ENCODE results near the gene CCDC148.

Gene CCDC148

DNA sequence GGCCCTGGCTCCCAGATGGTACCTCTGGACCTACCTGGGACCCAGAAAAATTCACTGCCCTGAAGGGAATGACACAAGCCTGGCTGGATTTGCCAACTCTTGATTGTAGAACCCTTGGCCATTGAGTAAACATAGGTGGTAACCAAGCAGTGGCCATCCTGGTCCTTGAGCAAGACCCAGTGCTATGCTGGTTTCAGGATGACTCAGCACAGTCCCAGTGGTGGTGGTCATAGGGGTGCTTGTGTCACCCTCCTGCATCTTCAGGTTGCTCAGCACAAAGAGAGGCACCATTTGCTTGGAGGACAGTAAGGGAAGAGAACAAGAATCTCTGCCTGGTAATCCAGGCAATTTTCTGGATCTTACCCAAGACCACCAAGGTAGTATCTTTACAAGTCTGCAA is 302.0 kb downstream of the CCDC148 start:
- TF ChIP-seq SPI1 (IDR thresholded peaks at IDR 0.05; ENCODE audit: borderline replicate concordance, low read depth) (no peak), POLR2AphosphoS5 (IDR thresholded peaks at IDR 0.05; ENCODE audit: low read depth) (no peak), GABPA (IDR thresholded peaks at IDR 0.05; ENCODE audit: low read depth) (no peak)
- TF ChIP-seq, protein P1, sequence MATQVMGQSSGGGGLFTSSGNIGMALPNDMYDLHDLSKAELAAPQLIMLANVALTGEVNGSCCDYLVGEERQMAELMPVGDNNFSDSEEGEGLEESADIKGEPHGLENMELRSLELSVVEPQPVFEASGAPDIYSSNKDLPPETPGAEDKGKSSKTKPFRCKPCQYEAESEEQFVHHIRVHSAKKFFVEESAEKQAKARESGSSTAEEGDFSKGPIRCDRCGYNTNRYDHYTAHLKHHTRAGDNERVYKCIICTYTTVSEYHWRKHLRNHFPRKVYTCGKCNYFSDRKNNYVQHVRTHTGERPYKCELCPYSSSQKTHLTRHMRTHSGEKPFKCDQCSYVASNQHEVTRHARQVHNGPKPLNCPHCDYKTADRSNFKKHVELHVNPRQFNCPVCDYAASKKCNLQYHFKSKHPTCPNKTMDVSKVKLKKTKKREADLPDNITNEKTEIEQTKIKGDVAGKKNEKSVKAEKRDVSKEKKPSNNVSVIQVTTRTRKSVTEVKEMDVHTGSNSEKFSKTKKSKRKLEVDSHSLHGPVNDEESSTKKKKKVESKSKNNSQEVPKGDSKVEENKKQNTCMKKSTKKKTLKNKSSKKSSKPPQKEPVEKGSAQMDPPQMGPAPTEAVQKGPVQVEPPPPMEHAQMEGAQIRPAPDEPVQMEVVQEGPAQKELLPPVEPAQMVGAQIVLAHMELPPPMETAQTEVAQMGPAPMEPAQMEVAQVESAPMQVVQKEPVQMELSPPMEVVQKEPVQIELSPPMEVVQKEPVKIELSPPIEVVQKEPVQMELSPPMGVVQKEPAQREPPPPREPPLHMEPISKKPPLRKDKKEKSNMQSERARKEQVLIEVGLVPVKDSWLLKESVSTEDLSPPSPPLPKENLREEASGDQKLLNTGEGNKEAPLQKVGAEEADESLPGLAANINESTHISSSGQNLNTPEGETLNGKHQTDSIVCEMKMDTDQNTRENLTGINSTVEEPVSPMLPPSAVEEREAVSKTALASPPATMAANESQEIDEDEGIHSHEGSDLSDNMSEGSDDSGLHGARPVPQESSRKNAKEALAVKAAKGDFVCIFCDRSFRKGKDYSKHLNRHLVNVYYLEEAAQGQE (IDR thresholded peaks at IDR 0.05; ENCODE audit: insufficient replicate concordance, low read depth), result no peak
- TF ChIP-seq, protein P2, sequence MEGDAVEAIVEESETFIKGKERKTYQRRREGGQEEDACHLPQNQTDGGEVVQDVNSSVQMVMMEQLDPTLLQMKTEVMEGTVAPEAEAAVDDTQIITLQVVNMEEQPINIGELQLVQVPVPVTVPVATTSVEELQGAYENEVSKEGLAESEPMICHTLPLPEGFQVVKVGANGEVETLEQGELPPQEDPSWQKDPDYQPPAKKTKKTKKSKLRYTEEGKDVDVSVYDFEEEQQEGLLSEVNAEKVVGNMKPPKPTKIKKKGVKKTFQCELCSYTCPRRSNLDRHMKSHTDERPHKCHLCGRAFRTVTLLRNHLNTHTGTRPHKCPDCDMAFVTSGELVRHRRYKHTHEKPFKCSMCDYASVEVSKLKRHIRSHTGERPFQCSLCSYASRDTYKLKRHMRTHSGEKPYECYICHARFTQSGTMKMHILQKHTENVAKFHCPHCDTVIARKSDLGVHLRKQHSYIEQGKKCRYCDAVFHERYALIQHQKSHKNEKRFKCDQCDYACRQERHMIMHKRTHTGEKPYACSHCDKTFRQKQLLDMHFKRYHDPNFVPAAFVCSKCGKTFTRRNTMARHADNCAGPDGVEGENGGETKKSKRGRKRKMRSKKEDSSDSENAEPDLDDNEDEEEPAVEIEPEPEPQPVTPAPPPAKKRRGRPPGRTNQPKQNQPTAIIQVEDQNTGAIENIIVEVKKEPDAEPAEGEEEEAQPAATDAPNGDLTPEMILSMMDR (IDR thresholded peaks at IDR 0.05; ENCODE audit: insufficient read depth, low read length), result no peak
- Histone ChIP-seq H3K27ac (replicated peaks) (no peak overlapping the region), H3K4me3 (replicated peaks; ENCODE audit: insufficient read depth, low read length) (no peak overlapping the region), H3K27me3 (ENCODE audit: insufficient read depth, poor library complexity, severe bottlenecking) (no peaks in the 10 kb centered on the region)
- no peak for DNase-seq (ENCODE audit: low read depth in 1 of 2, low spot score in 1 of 2)

DNA sequence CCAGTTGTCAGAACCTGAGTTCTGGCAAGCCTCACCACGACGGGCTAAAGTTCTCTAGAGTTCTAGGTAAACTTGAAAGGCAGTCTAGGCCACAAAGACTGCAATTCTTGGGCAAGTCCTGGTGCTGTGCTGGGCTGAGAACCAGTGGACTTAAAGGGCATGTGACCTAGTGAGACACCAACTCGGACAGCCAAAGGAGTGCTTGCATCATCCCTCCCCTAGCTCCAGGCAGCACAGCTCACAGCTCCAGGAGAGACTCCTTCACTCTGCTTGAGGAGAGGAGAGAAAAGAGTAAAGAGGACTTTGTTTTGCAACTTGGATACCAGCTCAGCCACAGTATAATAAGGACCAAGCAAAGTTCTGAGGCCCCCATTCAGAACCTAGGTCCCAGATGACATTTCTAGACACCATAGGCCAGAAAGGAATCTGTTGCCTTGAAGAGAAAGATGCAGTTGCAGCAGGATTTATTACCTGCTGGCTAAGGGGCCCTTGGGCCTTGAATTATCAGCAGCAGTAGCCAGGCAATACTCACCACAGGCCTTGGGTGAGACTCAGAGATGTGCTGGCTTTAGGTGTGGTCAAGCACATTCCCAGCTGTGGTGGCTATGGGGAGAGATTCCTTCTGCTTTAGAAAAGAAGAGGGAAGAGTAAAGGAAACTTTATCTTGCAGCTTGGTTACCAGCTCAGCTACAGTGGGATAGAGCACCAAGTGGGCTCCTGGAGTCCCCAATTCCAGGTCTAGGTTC is 303.1 kb downstream of the CCDC148 start:
- DNase-seq (ENCODE audit: low read depth in 1 of 2, low spot score in 1 of 2), result no peak
- H3K27ac ChIP-seq (replicated peaks), result no peak overlapping the region
- no peak overlapping the region for H3K4me3 ChIP-seq (replicated peaks; ENCODE audit: insufficient read depth, low read length)
- H3K27me3 ChIP-seq (ENCODE audit: insufficient read depth, poor library complexity, severe bottlenecking), result no peaks in the 10 kb centered on the region
- no peak for TF ChIP-seq SPI1 (IDR thresholded peaks at IDR 0.05; ENCODE audit: borderline replicate concordance, low read depth)

DNA sequence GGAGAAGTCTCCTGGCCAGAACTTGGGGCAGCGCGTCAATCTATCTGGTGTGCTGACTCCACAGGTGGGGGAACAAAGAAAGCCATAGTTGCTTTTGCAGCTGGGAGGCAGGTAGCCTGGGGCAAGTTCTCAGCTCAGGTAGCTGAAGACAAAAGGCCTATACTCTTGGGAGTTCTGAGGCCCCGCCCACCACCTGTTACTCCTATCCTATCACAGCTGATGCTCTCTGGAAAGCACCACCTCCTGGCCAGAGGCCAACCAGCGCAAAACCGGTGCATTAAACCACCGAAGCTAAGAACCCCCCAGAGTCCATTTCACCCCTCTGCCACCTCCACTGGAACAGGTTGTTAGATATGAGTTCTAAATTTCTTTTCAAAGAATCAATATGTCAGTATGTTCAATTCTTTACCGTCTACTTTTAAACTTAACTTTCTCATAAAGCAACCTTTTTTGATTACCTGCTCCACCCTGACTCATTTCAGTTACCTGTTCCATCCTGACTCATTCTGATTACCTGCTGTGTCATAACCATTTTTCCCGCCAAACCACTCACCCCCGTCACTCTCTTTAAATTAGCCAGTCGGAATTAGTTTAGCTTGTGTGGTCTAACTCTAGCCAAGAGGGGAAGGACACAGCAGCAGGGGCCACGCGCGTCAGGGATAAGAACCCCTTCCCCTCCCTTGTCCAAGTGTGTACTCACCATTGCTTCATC is 311.5 kb downstream of the CCDC148 start:
- Histone ChIP-seq H3K27ac (replicated peaks) (no peak overlapping the region), H3K4me3 (replicated peaks; ENCODE audit: insufficient read depth, low read length) (no peak overlapping the region), H3K27me3 (ENCODE audit: insufficient read depth, poor library complexity, severe bottlenecking) (no peaks in the 10 kb centered on the region)
- DNase-seq (ENCODE audit: low read depth in 1 of 2, low spot score in 1 of 2), result no peak
- no peak for TF ChIP-seq POLR2AphosphoS5 (IDR thresholded peaks at IDR 0.05; ENCODE audit: low read depth)
- TF ChIP-seq GABPA (IDR thresholded peaks at IDR 0.05; ENCODE audit: low read depth), result no peak
- TF ChIP-seq, protein P1 (IDR thresholded peaks at IDR 0.05; ENCODE audit: insufficient replicate concordance, low read depth), result no peak
- TF ChIP-seq SPI1 (IDR thresholded peaks at IDR 0.05; ENCODE audit: borderline replicate concordance, low read depth), result no peak
- TF ChIP-seq, protein P2 (IDR thresholded peaks at IDR 0.05; ENCODE audit: insufficient read depth, low read length), result no peak

DNA sequence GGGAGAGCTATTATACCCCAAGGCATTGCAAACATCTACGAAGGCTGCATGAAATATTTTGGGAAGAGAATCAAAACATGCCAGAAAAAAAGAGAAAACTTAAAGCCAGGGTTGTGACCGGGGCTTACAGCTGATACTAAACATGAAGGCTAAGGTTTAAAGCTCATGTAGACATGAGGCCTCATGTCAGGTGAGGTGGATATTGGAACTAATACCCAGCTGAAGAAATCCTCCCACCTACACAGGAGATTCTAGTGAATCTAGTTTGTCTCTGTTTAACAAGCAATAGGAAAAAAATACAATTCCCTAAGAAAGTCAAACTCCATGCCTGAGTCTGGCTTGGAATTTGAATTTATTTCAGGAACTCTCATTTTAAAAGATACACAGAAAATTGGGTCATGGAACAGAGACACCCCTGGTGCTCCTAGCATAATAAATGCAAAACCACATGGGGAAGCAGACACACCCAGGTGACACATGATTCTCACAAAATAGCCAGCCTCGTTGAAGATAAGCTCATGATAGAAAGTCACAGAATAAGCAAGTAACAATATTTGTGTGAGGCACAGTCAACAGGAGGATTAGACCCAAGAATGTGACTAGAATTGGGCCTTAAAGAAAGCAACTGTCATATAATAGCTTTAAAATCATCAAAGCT is 312.7 kb downstream of the CCDC148 start:
- Histone ChIP-seq H3K4me3 (replicated peaks; ENCODE audit: insufficient read depth, low read length) (no peak overlapping the region), H3K27ac (replicated peaks) (no peak overlapping the region), H3K27me3 (ENCODE audit: insufficient read depth, poor library complexity, severe bottlenecking) (no peaks in the 10 kb centered on the region)
- no peak for TF ChIP-seq SPI1 (IDR thresholded peaks at IDR 0.05; ENCODE audit: borderline replicate concordance, low read depth)
- TF ChIP-seq, protein P2 (IDR thresholded peaks at IDR 0.05; ENCODE audit: insufficient read depth, low read length), result no peak
- no peak for TF ChIP-seq POLR2AphosphoS5 (IDR thresholded peaks at IDR 0.05; ENCODE audit: low read depth)
- no peak for TF ChIP-seq GABPA (IDR thresholded peaks at IDR 0.05; ENCODE audit: low read depth)
- TF ChIP-seq, protein P1 (IDR thresholded peaks at IDR 0.05; ENCODE audit: insufficient replicate concordance, low read depth), result no peak
- DNase-seq (ENCODE audit: low read depth in 1 of 2, low spot score in 1 of 2), result no peak

Measured in HL-60 (cell line).